Myocyte (in vitro differentiated cells): ENCODE results near the gene SPAG17. TPM values are rescaled to one million over a fixed set of nuclear protein-coding genes. Genes with fewer than 3 reads are reported as not detected.

Experiments
- DNase-seq: peaks from one replicate; pipeline ENCODE4 v3.0.0-alpha.2; 2012; ENCODE audit warnings: low read depth
- total RNA-seq: library from RNA; depleted of rRNA; stranded (reverse); fragments of >200 nt; gene quantifications from 2 replicates; pipeline ENCODE4 v1.2.3, GENCODE V29; 2014

The SPAG17 gene
- total RNA-seq, 1 donor from 2014 or later, result not detected

GRCh38 chr1:118169016-118169415 lies 16.0 kb downstream of the SPAG17 start:
- DNase-seq, result no peak

DNA sequence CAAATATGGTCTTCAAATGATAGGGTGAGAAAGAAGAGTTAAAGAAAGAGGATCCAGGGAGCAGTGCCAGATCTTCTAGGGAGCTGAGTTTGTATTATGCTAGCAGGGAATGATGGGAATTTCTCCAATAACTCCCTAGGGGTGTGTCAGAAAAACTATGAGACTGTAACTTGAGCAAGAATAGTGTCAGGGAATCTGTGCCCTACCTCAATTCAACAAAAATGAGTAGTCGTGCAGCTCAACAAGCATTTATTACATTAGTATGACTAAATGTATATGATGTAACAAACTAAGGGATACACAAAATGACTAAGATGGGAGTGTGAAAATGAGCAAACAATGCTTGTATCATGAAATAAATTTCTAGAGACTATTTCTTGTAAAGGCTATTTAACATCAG lies 24.2 kb downstream of the SPAG17 start:
- no peak for DNase-seq

DNA sequence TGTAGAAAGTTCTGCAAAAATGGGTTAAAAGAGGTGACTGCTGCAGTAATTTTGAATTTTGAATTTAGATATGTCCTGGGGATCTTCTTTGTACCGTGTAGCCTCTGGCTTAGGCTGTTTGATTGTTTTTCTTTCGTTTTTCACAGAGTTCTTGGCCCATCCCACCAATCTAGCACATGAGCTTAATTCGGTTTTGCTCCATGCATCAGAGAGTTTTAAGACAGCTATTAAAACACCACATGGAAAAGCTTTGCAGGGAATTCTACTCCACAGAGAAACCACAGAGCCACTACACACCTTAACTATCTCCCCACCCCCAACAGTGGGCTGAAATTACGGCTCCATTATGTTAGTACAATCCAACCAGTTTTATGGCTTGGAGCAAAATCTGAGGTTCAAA lies 25.5 kb downstream of the SPAG17 start:
- no peak for DNase-seq

- DNase-seq, result no peak
These were observed 26.1 kb downstream of the SPAG17 start for GRCh38 chr1:118158924-118159323.

DNA sequence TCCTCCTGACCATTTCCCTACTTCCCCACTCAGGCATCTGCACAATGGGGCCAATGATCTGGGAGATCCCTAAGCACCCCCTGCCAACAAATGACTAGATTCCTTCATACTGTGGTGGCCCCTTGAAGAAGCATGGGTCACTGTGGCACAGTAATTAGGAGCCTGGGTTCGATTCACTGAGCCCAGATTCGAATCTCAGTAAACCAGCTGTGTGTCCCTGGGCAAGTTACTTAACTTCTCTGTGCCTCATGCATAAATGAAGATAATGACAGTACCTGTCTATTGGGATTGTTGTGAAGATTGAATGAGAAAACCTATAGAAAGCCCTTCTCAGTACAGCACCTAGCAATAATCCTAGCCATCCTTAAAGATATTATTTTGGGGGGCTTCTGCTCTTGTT lies 27.5 kb downstream of the SPAG17 start:
- DNase-seq, result no peak

GRCh38 chr1:118155106-118155505 lies 29.9 kb downstream of the SPAG17 start:
- DNase-seq, result no peak

DNA sequence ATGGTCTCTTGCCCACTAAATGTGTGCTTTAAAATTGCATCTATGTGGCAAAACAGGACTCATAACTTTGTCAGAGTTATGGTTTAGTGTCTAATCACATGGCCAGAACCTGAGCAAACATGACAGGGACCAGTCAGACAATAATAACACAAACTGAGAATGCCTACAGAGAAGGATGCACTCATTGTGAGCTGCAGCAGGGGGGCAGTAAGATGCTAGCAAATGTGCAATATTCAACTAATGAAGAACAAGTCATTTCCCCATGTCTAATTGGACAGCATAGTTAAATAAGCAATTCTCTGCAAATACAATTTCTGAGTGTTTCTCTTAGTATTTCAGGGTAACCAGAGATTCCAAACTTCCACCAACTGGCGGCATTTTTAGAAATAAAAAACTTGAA lies 30.8 kb downstream of the SPAG17 start:
- peak; percentile 27 for DNase-seq

- peak; percentile 70 for DNase-seq
These were observed 33.6 kb downstream of the SPAG17 start for GRCh38 chr1:118151312-118151937.

- DNase-seq, result no peak
These were observed 35.2 kb downstream of the SPAG17 start for GRCh38 chr1:118149799-118150198.

- DNase-seq, result no peak
These were observed 37.0 kb downstream of the SPAG17 start for GRCh38 chr1:118148034-118148433.

GRCh38 chr1:118147522-118147921 lies 37.5 kb downstream of the SPAG17 start:
- no peak for DNase-seq

- DNase-seq, result no peak
These were observed 39.3 kb downstream of the SPAG17 start for GRCh38 chr1:118145721-118146120.

- no peak for DNase-seq
These were observed 40.3 kb downstream of the SPAG17 start for GRCh38 chr1:118144684-118145083.

GRCh38 chr1:118143831-118144230 lies 41.2 kb downstream of the SPAG17 start:
- peak; percentile 5 for DNase-seq

GRCh38 chr1:118143121-118143520 lies 41.9 kb downstream of the SPAG17 start:
- no peak for DNase-seq

- DNase-seq, result no peak
These were observed 42.5 kb downstream of the SPAG17 start for GRCh38 chr1:118142546-118142945.

DNA sequence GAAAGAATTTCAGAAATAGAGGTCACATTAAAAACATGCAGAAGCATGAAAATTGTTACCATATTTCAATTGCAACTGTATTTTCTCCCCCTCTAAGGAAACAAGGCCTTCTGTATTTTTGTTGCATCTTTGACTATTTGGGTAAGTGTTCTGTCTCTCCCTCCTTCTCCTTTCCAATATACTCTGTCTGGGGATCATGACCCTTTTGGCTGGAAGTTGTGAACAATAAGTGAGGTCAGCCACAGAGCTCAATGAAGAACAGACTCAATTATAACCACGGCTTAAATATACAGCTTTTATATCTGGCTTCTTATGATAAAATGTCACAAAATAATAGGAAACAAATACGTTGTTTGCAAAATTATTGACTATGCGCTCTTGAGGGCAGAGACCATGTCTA lies 47.1 kb downstream of the SPAG17 start:
- DNase-seq, result no peak

DNA sequence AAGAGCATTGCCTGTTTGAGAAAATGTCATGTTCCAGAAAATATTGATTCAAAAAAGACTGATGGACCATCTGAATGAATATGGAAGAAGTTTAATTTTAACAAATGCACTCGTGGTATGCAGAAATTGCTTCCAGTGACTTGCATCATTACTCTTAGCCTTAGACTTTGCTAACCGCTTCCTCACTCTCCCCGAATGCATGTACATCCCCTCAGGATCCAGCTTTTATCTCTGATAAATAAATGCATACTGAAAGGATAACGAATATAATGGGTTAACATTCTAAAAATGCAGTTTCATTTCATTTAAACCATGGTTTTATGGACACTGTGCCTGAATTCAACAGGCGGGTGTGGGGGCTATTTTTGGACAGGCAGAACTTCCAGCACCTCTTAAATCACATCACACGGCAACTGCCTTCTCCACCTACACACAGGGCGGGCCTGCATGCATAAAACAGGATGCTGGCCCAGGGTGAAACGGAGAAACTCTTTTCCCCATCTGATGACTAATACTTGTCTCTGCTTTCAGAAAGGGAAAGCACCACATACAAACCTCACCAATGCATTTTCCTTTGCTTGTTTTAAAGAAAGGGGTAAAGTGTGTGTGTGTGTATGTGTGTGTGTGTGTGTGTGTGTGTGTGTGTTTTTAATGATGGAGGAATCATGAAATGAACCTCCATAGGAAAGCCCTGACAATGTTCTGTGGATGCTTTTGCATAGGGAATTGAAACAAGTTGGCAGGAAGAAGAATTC lies 48.7 kb downstream of the SPAG17 start:
- peak; percentile 18 for DNase-seq

DNA sequence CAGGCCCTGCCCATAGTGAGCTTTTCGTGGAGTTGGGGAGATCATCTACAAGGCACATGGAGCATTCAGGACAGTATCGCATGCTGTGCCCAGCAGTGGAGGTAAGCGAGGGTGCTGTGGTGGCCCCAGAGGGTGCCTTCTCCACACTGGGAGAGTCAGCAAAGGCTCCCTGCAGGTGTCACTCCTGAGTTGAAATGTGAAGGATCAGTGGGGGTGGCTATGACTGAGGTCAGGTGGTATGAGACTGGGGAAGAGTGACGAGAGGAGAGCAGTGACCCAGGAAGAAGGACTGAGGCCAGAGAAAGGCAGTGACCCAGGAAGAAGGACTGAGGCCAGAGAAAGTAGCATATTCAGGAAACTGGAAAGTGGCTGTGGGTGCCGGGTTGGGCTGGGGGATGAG lies 53.0 kb downstream of the SPAG17 start:
- DNase-seq, result no peak

GRCh38 chr1:118128761-118129160 lies 56.3 kb downstream of the SPAG17 start:
- no peak for DNase-seq

DNA sequence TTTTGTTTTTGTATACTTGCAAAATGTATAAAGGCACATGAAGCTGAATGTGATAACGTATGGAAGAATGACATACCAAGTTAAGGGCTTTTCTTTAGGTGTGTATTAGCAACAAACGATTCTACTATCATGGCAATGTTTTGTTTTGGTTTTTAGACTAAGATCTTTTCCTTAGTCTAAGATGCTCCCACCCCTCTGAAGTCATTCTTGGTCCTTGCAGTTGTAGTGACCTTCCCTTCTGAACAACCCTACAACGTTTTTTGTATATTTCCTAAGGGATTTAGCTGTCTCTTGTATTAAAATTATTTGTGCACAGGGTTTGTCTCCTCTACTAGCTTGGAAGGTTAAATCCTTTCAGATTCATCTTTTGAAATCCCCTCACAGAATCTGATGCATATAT lies 61.0 kb downstream of the SPAG17 start:
- no peak for DNase-seq

DNA sequence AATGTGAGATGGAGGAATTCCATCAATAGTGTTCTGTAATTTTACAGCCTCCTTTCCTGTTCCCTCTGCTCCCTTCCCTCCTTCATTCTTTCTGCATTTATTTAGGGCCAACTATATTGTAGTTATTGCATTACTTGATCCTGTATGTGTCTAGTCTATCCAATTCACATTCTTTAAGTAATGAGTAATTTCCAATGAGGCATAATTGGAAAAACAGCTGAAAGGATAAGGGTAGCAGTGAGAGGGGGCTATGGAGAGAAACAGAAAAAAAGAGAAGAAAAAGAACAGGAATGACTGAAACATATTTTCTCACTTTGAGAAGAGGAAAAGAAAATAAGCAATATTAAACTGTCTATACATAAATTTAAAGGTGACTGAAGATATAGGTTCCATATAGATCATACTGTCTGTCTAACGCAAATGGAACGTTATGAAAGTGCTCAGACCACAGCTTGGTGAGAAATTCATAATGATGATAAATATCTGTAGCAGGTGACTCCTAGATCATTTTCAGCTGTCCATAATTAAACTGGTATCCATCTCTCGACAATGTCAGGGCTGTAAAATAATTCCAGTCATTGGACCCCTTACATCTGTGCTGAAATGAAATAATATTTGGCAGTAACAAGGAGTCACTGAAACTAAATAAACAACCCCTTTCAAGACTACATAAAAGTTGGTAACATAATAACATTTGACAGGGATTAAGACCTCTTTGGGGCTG lies 61.8 kb downstream of the SPAG17 start:
- no peak for DNase-seq
